Stimulated activated CD8-positive, alpha-beta memory T cell treated with anti-CD3 and anti-CD28 coated beads, Interleukin-12 subunit alpha, Interleukin-12 subunit beta, amount 100 ng/mL, for 4 hours (primary cell): ENCODE data around the gene GNAI3.
A peak's percentile ranks its signal among the peaks of the same experiment; 100 is the strongest.

Experiments used
- DNase-seq: peaks from one replicate; pipeline ENCODE4 v3.0.0-alpha.2; 2020; ENCODE audit warnings: low read depth

Gene GNAI3

GRCh38 chr1:109598655-109599054, 50.2 kb downstream of the GNAI3 start:
- no peak for DNase-seq

- no peak for DNase-seq
These were observed 54.8 kb downstream of the GNAI3 start for GRCh38 chr1:109603229-109603628.

- no peak for DNase-seq
These were observed 57.0 kb downstream of the GNAI3 start for GRCh38 chr1:109605381-109605780.

GRCh38 chr1:109609881-109610280, 61.5 kb downstream of the GNAI3 start:
- no peak for DNase-seq

- DNase-seq = no peak
These were observed 62.3 kb downstream of the GNAI3 start for GRCh38 chr1:109610609-109611307.

- no peak for DNase-seq
These were observed 63.0 kb downstream of the GNAI3 start for GRCh38 chr1:109611308-109611990.

GRCh38 chr1:109613361-109614147, 65.1 kb downstream of the GNAI3 start:
- no peak for DNase-seq

- DNase-seq = no peak
These were observed 67.5 kb downstream of the GNAI3 start for GRCh38 chr1:109615879-109616278.

- DNase-seq = no peak
These were observed 68.0 kb downstream of the GNAI3 start for GRCh38 chr1:109616391-109616790.

- no peak for DNase-seq
These were observed 68.9 kb downstream of the GNAI3 start for GRCh38 chr1:109617291-109617801.

- no peak for DNase-seq
These were observed 70.5 kb downstream of the GNAI3 start for GRCh38 chr1:109618661-109619575.

- peak; percentile 65 for DNase-seq
These were observed 71.4 kb downstream of the GNAI3 start, which contains the start of the genes AMPD2 and GNAT2 for GRCh38 chr1:109619576-109620400. AMPD2 (plus strand) TSS chr1:109619837; CDS start chr1:109621176, 1,339 bp downstream. GNAT2 (minus strand) TSS chr1:109619616; CDS start chr1:109612870, 6,746 bp downstream.

- no peak for DNase-seq
These were observed 72.0 kb downstream of the GNAI3 start for GRCh38 chr1:109620401-109620791.

GRCh38 chr1:109620841-109621286, 72.4 kb downstream of the GNAI3 start:
- peak; percentile 93 for DNase-seq

- no peak for DNase-seq
These were observed 73.1 kb downstream of the GNAI3 start for GRCh38 chr1:109621379-109622136.

GRCh38 chr1:109622137-109622892, 73.9 kb downstream of the GNAI3 start:
- no peak for DNase-seq

GRCh38 chr1:109622895-109623294, 74.5 kb downstream of the GNAI3 start:
- DNase-seq = no peak

- DNase-seq = no peak
These were observed 75.3 kb downstream of the GNAI3 start for GRCh38 chr1:109623601-109624161.
